Stimulated activated CD8-positive, alpha-beta memory T cell treated with anti-CD3 and anti-CD28 coated beads, Interleukin-4, amount 100 ng/mL, for 4 hours (primary cell): ENCODE data around the gene COX6B2.

Source experiments
- DNase-seq, 2 donors: peaks; one replicate each; pipeline ENCODE4 v3.0.0-alpha.2; 2020; ENCODE audit warnings: low read depth in 2 of 2, low spot score in 1 of 2

Gene COX6B2

DNA sequence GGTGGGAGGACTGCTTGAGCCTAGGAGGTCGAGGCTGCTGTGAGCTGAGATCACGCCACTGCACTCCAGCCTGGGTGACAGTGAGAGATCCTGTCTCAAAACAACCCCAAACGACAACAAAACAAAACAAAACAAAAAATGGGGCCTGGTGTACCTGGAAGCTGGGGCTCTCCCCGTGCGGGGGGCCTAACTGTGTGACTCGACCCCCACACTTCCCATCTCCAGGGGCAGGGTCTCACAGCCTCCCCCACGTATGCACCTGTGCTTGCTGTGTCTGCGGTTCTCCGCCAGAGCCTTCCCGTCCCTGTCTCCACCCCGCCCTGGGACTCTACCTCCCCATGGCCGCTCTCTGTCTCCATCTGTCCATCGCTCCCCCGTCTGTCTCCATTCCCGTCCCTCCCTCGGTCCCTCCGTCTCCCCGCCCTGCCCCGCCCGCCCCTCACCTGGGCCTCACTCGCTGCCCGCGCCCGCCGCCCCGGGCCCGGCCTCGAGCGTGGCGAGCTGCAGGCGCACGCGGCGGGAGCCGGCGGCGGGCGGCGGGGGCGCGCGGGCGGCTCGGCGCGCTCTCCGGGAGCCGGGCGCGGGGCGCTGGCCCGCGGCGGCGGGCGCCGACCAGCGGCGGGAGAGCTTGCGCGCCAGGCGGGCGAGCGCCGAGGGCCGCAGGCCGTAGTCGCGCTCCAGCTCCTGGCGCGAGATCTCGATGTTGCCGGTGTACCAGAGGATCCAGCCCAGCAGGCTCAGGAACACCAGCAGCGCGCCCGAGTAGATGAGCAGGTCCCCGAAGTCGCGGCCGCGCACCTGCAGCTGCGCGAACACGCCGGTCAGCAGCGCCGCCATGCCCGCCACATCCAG lies 29.0 kb upstream of the COX6B2 start:
- DNase-seq: no peak

DNA sequence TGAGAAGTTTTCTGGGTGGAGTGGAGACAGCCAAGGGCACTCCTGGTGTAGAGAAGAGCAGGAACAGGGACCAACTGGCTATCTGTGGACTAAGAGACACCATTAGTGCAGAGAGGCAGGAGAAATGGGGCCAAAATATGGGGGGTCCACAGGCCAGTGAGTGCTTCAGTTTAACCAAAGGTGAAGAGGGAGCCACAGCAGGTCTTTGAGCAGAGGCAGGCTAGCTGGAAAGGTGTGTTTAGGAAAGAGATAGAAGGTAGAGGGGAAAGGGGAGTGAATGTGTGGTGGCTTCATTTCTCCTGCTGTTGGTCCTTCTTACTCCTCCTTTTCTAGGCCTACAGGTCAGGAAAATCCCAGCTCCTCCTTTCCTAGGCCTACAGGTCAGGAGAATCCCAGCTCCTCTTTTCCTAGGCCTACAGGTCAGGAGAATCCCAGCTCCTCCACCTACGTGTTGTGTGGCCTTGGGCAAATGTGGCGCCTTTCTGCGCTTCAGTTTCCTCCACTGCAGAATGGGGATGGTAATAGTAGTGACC lies 28.1 kb upstream of the COX6B2 start:
- DNase-seq: no peak

DNA sequence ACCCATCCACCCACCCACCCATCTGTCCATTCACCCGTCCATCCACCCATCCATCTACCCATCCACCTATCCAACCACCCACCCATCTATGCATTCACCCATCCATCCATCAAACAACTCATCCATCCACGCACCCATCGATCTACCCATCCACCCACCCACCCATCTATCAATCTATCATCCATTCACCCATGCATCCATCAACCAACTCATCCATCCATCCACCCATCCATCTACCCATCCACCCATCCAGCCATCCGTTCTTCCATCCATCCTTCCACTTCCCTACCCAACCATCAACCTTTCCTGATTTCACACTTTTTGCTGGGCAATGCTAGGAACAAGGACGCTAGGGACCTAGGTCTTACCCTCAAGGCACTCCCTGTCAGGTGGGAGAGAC lies 27.5 kb upstream of the COX6B2 start:
- DNase-seq: no peak

DNA sequence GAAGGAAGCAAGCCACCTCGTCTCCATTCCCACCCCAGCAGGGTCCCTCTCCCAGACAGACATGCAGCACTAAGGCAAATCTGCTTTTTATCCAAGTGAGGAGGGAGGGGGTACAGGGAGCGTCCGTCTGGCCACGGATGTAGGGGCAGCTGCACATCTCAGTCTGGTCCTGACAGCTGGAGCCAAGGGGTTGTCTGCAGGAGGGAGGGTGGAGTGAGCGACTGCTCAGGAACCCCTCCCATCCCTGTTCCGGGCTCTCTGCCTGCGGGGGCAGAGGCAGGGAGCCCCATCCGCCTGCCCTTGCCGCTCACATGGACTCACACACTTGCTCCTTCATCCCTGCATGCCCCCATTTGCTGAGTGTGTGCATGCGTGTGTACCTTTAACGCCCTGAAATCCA lies 24.7 kb upstream of the COX6B2 start:
- no peak for DNase-seq

DNA sequence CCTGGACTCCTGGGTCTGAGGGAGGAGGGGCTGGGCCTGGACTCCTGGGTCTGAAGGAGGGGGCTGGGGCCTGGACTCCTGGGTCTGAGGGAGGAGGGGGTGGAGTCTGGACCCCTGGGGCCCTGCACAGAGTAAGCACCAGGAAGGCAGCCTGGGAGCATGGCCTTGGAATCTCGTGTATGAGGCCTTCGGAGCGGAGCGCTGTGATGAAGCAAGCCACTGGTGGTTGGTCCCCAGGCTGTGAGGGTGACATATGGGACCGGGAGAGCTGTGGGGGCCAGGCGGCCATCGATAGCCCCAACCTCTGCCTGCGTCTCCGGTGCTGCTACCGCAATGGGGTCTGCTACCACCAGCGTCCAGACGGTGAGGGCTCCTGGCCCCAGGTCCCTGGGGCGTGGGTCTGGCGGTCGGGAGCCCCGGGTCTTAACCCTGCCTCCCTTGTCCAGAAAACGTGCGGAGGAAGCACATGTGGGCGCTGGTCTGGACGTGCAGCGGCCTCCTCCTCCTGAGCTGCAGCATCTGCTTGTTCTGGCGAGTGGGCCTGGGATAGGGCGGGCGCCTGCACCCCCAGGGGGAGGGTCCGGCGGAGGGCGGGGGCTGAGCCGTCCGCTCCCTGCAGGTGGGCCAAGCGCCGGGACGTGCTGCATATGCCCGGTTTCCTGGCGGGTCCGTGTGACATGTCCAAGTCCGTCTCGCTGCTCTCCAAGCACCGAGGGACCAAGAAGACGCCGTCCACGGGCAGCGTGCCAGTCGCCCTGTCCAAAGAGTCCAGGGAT lies 23.0 kb upstream of the COX6B2 start:
- DNase-seq: no peak

DNA sequence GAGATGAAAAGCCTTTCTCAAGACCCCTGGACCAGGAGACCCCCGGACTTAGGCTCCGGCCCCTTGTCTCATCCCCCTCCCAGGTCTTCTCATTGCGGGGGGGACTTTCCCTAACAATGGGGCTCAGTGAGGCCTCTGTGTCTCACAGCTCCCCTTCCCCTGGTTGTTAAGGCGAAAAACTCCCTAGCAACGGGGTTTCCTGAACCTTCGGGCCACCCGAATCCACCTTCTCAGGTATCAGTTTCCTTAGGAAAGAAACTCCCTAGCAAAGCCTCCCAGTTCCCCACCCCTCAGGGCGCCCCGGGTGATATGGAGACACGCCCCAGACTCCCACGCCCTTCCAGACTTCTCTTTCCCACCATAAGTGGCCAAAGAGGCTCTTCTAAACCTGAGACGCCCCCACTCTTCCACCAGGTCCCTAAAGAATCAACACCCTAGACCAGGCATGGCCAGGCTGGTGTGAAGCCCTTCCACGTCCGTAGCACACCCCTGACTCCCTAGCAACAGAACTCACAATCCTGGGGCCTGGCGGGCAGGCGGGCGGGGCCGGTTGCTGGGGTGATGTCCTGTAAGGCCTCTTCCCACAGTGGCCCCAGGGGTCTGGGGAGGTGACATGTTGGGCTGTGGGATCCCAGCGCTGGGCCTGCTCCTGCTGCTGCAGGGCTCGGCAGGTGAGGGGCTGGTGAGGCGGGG lies 21.9 kb upstream of the COX6B2 start, which contains the start of gene TMEM190:
TSS of gene TMEM190 (plus strand) at position 586 of the 693 bp plus-strand sequence. CDS start at position 614, 28 bp downstream.
- DNase-seq: no peak

DNA sequence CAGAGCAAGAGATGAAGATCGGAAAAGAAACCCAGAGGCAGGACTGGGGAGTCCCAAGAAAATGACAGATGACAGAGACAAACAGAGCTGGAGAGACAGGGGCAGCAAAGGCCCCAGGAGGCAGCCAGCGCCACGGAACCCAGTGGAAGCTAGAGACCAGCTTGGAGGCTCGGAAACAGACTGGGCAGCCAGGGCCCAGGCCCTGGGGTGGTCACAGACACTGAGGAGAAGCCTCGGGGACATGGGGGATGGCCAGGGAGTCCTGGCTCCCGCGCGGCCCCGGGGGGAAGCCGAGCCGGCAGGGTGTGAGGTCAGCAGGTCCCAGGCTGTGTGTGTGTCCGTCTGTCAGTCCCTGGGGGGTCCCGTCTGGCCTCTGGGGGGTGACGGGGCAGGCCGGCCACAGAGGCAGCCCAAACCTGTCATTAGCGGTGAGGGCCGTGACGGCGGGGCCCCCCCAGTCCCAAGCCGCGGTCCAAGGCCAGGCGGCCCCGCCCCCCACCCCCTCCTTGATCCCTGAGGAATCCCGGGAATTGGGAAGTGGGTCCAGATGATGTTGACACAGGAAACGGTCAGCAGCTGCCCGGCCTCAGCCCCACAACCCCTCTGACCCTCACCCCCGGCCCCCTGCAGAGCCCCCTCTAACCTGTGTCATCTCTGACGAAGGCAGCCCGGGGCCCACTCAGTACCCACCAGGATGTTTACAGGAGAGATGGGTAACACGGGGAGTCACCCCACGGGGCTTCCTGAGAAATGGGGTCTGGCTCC lies 19.7 kb upstream of the COX6B2 start:
- no peak for DNase-seq

DNA sequence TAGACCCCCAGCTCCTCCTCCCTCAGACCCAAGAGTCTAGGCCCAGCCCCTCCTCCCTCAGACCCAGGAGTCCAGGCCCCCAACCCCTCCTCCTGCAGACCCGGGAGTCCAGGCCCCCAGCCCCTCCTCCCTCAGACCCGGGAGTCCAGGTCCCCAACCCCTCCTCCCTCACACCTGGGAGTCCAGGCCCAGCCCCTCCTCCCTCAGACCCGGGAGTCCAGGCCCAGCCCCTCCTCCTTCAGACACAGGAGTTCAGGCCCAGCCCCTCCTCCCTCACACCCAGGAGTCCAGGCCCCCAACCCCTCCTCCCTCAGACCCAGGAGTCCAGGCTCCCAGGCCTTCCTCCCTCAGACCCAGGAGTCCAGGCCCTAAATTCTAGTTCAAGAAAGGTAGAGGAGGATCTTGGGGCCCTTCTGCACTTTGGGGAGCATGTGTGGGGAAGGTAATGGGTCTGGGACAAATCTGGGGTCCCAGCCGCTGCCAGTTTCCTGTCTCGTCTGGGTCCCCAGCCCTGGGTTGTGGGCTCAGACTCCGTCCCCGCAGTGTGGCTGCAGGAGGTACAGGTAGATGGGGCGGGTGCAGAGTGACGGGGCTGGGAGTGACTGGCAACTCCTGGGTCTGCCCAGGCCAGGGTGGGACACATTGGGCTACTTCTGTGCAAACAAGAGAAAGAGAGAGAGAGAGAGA lies 18.9 kb upstream of the COX6B2 start:
- DNase-seq: no peak

DNA sequence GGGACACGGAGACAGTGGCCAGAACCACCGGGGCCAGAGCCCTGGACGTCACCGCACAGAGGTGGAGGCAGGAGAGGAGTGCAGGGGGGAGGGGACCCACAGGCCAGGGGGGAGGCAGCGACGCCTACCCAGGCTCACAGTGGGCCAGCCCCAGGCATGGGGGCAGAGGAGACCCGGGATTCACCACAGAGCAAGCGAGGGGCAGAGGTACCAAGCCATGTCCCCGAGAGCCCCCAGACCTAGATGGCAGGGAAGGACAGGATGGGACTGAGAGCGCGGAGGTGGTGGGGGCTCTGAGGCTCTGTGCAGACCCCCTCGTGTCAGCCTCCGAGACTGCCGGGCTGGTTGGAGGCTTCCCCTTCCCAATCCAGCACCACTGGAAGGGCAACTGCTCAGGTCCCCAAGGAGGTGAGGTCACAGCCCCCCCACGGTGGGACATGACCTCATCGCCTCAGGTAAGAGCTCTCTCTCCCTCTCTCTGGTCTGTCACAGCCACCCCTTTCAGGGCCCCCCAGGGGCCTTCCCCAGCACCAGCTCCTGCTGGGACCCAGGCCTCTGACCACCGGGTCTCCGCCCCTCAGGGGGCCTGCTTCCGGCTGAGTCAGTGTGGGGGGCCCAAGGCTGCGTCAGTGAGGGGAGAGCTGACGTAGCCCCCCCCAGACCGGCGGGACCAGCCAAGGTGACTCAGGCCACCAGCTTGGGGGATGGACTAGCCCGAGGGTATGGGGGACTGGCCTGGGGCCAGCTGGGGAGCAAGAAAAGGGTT lies 18.0 kb upstream of the COX6B2 start:
- DNase-seq: no peak

DNA sequence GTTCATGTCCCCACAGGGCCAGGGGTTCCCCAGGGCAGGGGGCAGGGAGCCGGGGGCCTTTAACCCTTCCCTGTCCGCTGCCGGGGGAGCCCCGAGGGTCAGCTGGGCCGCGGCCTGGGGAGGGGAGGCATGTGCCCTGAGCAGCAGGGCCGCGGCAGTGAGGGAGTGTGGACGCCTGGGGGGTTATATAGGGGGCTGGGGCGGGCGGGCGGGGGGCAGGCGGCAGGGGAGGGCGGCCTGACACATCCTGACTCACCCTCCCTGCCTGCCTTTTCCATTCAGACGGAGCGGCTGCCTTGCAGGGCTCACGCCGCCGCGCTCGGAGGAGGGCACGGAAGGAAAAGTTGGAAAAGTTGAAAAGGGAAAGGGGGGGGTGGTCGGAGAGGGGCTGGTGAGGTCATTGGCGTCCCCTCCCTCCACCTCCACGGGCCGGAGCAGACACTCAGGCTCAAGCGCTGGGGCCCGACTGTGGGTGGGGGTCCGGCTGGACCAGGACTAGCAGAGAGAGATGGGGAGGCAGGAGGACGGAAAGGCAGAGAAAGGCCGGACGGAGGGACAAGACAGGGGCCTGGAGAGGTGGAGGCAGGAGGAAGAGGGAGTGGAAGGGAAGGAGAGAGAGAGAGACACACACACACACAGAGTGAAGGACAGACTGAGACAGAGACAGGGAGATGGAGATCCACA lies 15.9 kb upstream of the COX6B2 start, which contains the start of gene IL11:
TSS of gene IL11 (minus strand) at position 159 of the 684 bp plus-strand sequence. CDS start at position 6, 153 bp downstream.
- no peak for DNase-seq

DNA sequence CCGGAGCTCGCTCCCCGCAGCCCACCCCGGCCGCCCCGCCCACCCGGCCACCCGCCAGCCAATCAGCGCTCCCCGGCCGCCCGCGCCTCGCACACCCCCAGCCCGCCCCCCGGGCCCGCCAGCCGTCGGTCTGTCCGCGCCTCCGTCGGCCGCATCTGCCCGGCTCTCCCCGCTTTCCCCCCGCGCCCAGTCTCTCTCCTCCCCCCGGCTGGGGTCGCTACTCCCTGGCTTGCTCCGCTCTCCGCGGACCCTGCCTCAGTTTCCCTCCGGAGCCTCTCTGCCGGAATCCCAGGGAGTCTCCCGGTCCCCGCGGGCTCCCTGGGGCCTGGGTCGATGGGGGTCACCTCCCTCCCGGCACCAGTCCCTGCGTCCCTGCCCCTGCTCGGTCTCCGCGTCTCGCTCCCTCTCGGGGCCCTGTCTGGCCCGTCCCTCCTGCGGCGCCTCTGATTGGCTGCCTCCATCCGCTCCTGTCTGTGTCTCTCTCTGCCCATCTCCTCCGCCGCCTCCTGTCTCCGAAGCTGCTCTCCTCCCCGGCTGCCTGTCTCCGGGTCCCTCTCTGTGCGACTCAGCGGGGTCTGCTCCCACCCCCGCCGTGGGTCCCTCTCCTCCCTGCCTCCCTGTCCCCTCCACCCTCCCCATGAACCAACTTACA lies 15.3 kb upstream of the COX6B2 start:
- DNase-seq: no peak

DNA sequence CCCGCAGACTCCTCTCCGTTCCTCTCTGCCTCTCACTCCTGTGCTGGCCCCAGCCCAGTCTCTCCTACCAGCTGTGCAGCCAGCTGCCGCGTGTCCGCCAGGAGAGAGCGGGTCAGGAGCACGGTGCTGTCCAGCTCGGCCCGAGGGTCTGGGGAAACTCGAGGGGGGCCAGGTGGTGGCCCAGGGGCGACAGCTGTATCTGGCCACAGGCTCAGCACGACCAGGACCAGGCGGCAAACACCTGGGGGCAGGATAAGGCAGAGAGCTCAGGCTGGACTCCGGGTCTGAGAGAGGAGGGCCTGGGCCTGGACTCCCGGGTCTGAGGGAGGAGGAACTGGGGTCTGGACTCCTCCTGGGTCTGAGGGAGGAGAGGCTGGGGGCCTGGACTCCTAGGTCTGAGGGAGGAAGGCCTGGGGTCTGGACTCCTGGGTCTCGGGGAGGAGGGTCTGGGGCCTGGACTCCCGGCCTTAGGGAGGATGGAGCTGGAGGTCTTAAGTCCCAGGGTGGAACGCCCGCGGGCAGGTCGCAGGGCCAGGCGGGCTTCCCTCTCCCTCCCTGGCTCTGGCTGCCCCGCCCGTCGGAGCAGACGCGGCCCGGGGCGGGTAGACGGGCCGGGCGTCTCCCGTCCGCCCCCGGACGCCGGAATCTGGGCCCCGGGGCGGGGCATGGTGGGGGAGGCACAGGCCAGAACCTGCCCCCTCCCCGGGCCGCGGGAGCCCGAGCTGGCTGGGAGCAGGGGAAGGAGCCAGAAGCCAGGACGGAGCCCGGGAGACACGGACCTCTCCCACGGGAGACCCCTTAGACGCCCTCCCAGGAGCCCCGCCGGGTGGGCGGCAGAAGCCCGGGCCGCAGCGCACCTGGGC lies 14.4 kb upstream of the COX6B2 start:
- DNase-seq: no peak

DNA sequence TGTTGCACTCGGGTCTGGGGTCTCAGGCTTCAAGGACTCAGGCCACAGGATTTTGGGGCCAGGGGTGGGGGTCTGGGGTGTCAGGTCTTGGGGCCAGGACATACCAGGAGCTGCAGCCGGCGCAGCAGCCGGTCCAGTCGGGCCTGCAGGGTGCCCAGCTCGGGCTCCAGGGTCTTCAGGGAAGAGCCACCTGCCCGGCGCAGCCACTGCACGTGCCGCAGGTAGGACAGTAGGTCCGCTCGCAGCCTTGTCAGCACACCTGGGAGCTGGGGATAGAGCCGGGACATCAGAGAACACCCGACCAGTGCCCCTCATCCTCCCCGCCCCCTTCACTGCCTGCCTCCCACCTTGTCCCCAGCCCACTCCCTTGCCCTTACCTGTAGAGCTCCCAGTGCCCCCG lies 13.6 kb upstream of the COX6B2 start:
- DNase-seq: no peak

DNA sequence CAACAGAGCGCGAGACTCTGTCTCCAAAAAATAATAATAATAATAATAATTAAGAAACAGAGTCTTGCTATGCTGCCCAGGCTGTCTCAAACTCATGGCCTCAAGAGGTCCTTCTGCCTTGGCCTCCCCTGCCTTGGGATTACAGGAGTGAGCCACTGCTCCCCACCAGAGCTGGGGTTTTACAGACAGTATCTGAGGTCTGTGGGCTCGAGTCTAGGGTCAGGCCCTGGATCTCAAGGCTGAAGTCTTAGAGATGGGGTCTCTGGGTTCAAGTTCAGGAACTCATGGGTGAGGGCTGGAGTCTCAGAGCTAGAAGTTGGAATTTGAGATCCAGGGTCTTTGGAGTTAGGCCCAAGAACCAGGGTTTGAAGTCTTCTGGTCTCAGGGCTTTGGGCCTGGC lies 12.3 kb upstream of the COX6B2 start:
- DNase-seq: no peak

DNA sequence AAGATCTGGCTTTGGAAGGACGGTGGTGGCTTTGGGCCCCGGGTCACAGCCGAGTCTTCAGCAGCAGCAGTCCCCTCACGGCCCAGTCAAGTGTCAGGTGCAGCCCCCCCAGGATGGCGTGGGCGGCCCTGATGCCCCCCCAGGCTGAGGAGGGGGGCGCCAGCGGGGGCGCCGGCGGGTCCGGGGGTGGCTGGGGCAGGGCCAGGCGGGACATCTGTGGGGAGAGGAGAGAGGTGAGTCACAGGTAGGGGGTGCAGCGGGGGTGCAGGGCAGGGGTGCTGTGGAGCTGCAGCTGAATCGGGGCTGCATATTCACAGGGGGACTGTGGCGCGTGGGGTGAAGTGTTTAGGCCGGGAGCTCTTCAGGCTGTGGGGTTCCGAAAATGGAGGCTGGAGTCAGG lies 11.4 kb upstream of the COX6B2 start:
- DNase-seq: no peak

DNA sequence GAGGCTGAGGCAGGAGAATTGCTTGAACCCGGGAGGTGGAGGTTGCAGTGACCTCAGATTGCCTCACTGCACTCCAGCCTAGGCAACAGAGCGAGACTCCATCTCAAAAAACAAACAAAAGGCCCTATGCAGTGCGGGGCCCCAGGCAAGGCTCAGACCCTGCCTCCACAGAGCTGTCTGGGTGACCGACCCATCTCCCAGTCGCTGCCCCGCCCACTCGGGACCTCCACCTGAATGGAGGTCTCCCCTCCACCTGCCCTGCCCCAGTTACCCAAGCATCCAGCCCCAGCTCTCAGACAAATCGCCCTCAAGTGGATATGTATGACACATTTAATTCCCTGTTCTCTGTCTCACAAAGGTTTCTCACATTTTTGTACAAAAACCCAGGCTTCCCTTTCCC lies 10.7 kb upstream of the COX6B2 start:
- no peak for DNase-seq

DNA sequence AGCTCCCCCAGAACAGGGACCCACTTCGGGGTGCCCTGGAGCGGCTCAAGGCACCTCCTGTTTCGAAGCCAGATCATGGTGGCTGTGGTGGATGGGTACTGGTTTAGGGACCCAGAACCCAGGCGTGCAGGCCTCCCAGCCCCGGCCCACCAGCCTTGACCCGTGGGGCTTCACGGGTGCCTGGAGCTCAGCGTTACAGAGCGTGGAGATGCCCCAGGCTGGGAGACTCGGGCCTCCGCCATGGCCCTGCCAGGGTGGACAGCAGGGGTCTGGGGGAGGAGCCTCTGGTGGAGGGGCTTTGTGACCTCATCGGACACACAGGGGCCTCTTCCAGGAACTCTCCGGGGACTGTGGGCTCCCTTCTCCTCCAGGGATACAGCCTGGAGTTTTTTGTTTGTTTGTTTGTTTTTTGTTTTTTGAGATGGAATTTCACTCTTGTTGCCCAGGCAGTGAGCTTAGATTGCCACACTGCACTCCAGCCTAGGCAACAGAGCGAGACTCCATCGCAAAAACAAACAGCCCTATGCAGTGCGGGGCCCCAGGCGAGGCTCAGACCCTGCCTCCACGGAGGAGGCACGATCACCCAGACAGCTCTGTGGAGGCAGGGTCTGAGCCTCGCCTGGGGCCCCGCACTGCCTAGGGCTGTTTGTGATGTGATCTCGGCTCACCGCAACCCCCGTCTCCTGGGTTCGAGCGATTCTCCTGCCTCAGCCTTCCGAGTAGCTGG lies 8.6 kb upstream of the COX6B2 start, which contains the start of gene GARIN5B:
TSS of gene GARIN5B (minus strand) at position 271 of the 727 bp plus-strand sequence. CDS start at position 77, 194 bp downstream.
- DNase-seq: no peak
